ENCODE data around the gene SLC25A30.

DNA sequence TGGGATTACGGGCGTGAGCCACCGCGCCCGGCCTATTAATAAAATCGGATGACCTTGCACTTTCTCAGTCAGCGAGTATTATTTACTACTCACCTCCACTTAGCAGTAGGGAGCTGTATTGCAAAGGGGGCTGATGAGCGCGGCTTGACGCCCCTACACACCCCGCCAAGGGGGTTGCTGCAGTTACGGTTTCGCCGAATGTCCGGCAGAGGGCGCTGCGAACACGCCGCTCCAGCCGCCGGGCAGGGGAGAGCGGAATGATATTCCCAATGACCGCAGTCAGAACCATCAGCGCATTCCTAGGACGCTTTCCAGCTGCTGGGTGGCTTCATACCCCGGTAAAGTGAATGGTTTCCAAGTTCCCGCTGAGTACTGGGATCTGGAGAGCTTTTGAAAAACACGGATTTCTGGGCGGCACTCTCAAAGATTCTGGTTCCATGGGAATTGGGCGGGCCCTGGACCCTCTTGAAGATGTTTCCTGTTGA lies 47.2 kb downstream of the SLC25A30 start:
- TF ChIP-seq, protein P1, sequence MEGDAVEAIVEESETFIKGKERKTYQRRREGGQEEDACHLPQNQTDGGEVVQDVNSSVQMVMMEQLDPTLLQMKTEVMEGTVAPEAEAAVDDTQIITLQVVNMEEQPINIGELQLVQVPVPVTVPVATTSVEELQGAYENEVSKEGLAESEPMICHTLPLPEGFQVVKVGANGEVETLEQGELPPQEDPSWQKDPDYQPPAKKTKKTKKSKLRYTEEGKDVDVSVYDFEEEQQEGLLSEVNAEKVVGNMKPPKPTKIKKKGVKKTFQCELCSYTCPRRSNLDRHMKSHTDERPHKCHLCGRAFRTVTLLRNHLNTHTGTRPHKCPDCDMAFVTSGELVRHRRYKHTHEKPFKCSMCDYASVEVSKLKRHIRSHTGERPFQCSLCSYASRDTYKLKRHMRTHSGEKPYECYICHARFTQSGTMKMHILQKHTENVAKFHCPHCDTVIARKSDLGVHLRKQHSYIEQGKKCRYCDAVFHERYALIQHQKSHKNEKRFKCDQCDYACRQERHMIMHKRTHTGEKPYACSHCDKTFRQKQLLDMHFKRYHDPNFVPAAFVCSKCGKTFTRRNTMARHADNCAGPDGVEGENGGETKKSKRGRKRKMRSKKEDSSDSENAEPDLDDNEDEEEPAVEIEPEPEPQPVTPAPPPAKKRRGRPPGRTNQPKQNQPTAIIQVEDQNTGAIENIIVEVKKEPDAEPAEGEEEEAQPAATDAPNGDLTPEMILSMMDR (IDR thresholded peaks at IDR 0.05) = peak; percentile 68 to 84 (median 82)
- no peak for TF ChIP-seq POLR2A (IDR thresholded peaks at IDR 0.05)

Measured in vagina (tissue), 2 donors.